Measurements from ENCODE around the gene DEDD2.
A peak's percentile ranks its signal among the peaks of the same experiment; 100 is the strongest.

Gene DEDD2

GRCh38 chr19:42249149-42249750 is 31.8 kb upstream of the DEDD2 start:
- DNase-seq (ENCODE audit: low read depth, low spot score) = no peak
- no peak overlapping the region for H3K27ac ChIP-seq

DNA sequence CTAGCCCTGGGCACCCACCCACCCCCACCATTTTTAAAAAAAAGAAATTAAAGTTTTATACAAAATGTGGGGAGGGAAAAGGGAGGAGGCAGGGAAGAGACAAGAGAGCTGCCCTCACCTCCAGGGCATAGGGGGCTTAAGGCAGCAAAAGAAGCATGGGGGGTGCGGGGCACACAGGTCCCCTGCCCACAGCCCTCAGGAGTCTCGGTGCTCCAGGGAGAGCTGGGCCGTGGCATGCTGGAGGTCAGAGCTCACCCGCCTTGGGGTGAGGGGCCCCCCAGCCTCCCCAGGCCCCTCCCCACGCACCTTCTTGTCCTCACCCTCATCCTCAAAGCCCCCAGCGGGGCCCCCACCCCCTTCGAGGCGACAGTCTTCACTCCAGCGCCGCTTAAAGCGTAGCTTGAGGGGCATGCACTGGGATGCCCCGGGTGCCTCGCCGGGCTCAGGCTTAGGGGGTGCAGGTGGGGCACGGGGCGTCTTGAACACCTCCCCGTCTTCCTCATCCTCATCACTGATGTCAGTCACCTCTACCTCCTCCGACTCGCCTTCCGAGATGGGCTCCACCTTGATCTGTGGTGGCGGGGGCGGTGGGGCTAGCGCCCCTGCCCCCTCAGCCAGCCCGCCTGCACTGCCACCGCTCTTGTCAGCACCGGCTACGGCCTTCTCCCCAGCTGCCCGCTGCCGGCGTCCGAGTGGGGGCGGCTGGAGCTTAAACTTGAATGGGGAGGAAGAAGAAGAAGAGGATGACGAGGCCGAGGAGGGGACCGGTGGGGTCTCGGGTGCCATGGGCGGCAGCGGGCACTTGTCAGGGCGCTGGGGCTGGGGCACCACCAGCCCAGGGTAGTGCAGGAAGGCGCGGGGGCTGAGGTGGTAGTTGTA is 31.0 kb upstream of the DEDD2 start:
- no peak overlapping the region for H3K27ac ChIP-seq
- DNase-seq (ENCODE audit: low read depth, low spot score) = no peak

- DNase-seq (ENCODE audit: low read depth, low spot score) = no peak
- H3K27ac ChIP-seq = no peak overlapping the region
Measured at GRCh38 chr19:42247640-42248199, 30.2 kb upstream of the DEDD2 start.

DNA sequence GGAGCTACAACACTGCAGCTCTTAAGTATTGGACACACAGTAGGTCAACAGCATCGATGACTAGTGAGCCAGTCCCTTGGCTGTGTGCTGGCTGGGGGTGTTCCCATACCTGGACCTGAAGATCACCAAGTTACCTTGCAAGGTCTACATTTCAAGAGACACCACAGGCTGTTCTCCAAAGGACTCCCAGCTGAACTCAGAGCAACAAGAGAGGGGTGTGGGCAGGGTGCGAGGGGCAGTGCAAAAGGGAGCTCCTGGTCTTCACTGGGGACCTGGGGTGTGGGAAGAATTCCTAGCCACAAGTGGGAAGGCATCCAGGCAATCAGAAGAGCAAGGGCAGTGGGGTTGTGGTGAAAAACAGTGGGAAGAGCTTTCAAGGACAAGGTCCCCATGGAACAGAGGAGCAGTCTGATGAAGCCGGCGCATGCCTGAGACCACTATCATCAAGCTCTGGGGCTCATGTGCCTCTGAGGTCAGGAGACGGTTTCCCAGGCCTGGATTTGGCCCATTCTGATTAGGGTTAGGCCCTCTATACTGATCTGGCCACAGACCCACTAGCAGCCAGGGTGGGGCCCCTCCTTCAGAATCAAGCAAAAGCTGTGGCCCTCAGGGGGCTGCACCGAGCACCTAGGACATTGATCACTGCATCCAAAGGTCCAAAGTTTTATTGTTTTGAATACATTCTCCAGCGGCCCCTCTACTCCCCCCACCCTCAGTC is 29.6 kb upstream of the DEDD2 start:
- peak overlapping the region; percentile 90 for H3K27ac ChIP-seq
- DNase-seq (ENCODE audit: low read depth, low spot score) = no peak

- H3K27ac ChIP-seq = peak overlapping the region; percentile 90
- DNase-seq (ENCODE audit: low read depth, low spot score) = no peak
Measured at GRCh38 chr19:42246143-42246921, 28.9 kb upstream of the DEDD2 start.

GRCh38 chr19:42245231-42245630 is 27.8 kb upstream of the DEDD2 start:
- no peak for DNase-seq (ENCODE audit: low read depth, low spot score)
- H3K27ac ChIP-seq = peak overlapping the region; percentile 90

GRCh38 chr19:42244347-42245220 is 27.1 kb upstream of the DEDD2 start:
- peak overlapping the region; percentile 90 for H3K27ac ChIP-seq
- DNase-seq (ENCODE audit: low read depth, low spot score) = no peak

DNA sequence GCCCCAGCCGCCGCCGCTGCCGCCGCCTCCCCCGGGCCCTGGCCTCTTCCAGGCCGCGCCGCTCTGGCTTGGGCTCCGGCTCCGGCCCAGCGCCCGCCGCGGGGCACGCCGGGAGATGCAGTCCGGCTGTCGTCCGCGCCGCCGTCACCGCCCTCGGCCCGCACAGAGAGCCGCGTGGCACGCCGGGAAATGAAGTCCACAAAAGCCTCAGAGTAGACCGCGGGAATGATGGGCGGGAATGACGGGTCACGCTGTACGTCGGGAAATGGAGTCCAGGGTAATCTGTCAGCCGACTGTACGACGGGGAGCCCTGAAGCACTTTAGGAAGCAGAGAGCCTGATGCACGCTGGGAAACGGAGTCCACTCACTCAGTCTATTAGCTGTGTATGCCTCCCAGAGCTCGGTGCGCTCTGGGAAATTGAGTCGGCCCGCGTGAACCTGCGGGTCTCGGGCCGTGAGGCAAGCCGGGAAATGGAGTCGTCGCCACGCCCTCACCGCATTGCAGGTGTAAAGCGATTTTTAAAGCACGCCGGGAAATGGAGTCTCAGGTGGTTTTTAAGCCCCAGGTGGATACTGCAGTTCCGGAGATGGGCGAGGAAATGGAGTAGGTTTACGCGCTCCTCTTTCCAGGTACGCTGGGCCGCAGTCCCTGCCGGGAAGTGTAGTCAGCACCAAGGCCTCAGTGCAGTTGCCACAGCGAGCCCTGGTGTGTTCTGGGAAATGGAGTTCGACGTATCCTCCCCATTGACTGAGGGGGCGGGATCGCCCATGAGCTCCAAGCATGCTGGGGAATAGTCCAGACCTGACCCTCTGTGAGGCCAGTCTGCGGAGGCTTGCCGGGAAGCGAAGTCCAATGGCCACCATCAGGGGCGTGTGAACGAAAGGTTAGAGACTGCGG is 25.3 kb upstream of the DEDD2 start, which contains the start of gene GSK3A:
TSS of gene GSK3A (minus strand) at position 91 of the 898 bp plus-strand sequence. CDS start 137 bp downstream, outside the sequence.
- peak within 1 kb of the TSS; percentile 90 for H3K27ac ChIP-seq
- peak; percentile 98 for DNase-seq (ENCODE audit: low read depth, low spot score)

DNA sequence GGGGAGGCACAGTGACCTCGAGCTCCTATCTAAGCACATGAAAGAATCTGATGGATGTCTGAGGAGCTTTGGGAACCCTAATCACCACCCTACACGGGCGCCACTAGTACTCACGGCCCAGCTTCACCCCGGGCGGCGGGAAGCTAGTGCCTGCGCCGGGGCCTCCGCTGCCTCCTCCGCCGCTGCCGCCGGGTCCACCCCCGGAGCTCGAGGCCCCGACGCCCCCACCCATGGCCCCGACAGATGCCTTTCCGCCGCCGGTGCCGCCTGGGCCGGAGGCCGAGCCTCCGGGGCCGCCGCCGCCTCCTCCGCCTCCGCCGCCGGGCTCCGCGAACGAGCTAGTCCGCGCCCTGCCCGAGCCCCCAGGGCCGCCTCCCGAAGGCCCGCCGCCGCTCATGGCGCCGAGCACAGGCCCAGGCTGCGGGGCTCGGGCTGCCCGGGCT is 24.6 kb upstream of the DEDD2 start:
- DNase-seq (ENCODE audit: low read depth, low spot score) = no peak
- peak overlapping the region; percentile 90 for H3K27ac ChIP-seq

DNA sequence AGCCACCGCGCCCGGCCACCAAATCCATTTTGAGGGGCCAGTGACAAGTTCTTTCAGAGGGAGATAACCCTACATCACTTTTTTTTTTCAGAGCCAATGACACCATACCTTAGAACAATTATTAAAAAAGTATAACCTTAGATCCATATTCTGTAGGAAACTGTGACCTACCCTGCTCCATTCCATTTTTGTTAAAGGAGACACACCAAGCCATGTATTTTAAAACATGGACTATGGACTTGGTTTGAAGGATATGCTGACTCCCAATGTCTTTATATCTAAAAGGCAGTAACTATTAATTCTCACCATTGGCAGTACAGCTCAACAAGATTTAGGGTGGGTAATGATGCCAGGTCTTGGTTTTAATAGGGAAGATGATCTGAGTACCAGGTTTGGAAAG is 23.8 kb upstream of the DEDD2 start:
- H3K27ac ChIP-seq = peak overlapping the region; percentile 90
- DNase-seq (ENCODE audit: low read depth, low spot score) = no peak

DNA sequence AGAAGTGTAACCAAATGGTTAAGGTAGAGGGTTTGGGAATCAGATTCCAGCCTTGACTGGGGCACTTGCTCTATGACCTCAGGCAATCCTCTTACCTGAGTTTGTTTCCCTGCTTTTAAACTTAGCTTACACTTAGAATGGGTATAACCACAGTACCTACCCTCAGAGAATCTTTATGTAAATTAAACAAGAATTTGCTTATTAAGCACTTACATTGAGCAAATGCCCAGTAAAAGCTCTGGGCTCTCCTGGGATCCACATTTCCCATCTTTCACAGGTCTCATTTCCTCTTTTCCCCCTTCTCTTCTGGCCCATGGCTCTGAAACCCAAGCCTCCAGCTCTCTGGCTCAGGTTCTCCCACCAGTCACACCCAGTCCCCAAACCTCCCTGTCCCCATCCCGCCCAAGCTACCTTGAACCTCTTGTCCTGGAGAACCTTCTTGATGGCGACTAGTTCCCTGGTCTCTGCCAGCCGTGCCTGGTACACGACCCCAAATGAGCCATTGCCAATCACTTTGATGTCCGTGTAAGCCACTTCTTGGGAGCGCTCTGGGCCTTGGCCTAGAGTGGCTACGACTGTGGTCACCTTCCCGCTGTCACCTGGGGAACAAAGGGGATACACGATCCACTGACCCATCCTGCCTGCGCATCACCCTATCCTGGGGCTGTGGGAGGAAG is 22.2 kb upstream of the DEDD2 start:
- H3K27ac ChIP-seq = no peak overlapping the region
- DNase-seq (ENCODE audit: low read depth, low spot score) = no peak

GRCh38 chr19:42235181-42235580 is 17.7 kb upstream of the DEDD2 start:
- no peak for DNase-seq (ENCODE audit: low read depth, low spot score)
- H3K27ac ChIP-seq = no peak overlapping the region

GRCh38 chr19:42234364-42234763 is 16.9 kb upstream of the DEDD2 start:
- H3K27ac ChIP-seq = no peak overlapping the region

GRCh38 chr19:42233678-42234292 is 16.3 kb upstream of the DEDD2 start:
- H3K27ac ChIP-seq = no peak overlapping the region
- no peak for DNase-seq (ENCODE audit: low read depth, low spot score)

More at GRCh38 chr19:42234364-42234763, 16.9 kb upstream of the DEDD2 start:
- no peak for DNase-seq (ENCODE audit: low read depth, low spot score)

DNA sequence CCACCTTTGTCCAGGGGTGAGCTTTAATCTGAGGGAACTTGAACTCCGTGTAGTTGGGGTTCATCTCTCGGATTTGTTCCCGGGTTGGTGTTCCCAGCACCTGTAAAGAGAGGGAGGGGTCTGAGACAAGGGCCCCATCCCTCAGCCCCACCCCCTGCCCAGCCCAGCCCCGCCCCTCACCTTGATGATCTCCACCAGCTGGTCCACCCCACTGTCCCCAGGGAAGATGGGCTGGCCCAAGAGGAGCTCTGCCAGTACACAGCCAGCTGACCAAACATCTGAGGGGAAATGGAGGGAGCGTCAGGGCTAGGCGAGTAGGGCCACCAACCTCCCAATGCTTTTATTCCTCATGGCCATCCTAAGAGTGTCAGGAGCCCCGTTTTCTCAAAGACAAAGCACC is 15.6 kb upstream of the DEDD2 start:
- no peak overlapping the region for H3K27ac ChIP-seq
- no peak for DNase-seq (ENCODE audit: low read depth, low spot score)

GRCh38 chr19:42232435-42232834 is 15.0 kb upstream of the DEDD2 start:
- no peak overlapping the region for H3K27ac ChIP-seq
- DNase-seq (ENCODE audit: low read depth, low spot score) = no peak

GRCh38 chr19:42230571-42230970 is 13.1 kb upstream of the DEDD2 start:
- DNase-seq (ENCODE audit: low read depth, low spot score) = no peak
- H3K27ac ChIP-seq = no peak overlapping the region

Measured in epithelial cell of prostate (primary cell).